Measurements from ENCODE around the gene PSMB10.

The PSMB10 gene

GRCh38 chr16:67888331-67888730, 48.3 kb downstream of the PSMB10 start:
- DNase-seq = no peak

GRCh38 chr16:67886387-67886786, 50.3 kb downstream of the PSMB10 start:
- DNase-seq = no peak

GRCh38 chr16:67885976-67886375, 50.7 kb downstream of the PSMB10 start:
- DNase-seq = no peak

GRCh38 chr16:67885545-67885944, 51.1 kb downstream of the PSMB10 start:
- DNase-seq = no peak

- DNase-seq = peak; percentile 88
Observed at GRCh38 chr16:67884684-67885083, 52.0 kb downstream of the PSMB10 start, which contains the start of gene NRN1L. NRN1L (plus strand) TSS chr16:67884885; CDS start chr16:67884904, 19 bp downstream.

All from HCEC 1CT (cell line).